Liver (tissue), 9 donors: ENCODE measurements around the gene TNP2. TPM values are rescaled to one million over a fixed set of nuclear protein-coding genes. Genes with fewer than 3 reads are reported as not detected.

ENCODE experiments used
- DNase-seq: peaks from one replicate; pipeline ENCODE4 v3.0.0-alpha.2; 2017; ENCODE audit warnings: low spot score
- H3K27ac ChIP-seq, 2 donors: one replicate each; pipeline ENCODE4 v1.7.0; 2013; ENCODE audit warnings: inconsistent platforms in 2 of 2, low read length in 2 of 2, control low read depth in 1 of 2, low read depth in 1 of 2, mild to moderate bottlenecking in 1 of 2
- H3K27me3 ChIP-seq, 4 donors: one replicate each; pipeline versions ENCODE4 v1.6.1 to v1.7.0; 2013; ENCODE audit warnings: low read length in 3 of 4, inconsistent platforms in 1 of 4, mild to moderate bottlenecking in 1 of 4, moderate library complexity in 1 of 4; ENCODE audit not compliant: control insufficient read depth in 4 of 4, insufficient read depth in 4 of 4
- H3K36me3 ChIP-seq, 4 donors: one replicate each; pipeline versions ENCODE4 v1.6.1 to v1.7.0; 2013; ENCODE audit warnings: low read length in 3 of 4, mild to moderate bottlenecking in 3 of 4, low read depth in 1 of 4, moderate library complexity in 1 of 4; ENCODE audit not compliant: control insufficient read depth in 4 of 4, insufficient read depth in 3 of 4
- H3K4me1 ChIP-seq, 4 donors: one replicate each; pipeline versions ENCODE4 v1.6.1 to v1.7.0; 2013; ENCODE audit warnings: low read length in 3 of 4, mild to moderate bottlenecking in 3 of 4, moderate library complexity in 1 of 4; ENCODE audit not compliant: control insufficient read depth in 4 of 4, insufficient read depth in 4 of 4
- H3K4me3 ChIP-seq, 3 donors: one replicate each; pipeline versions ENCODE4 v1.6.1 to v1.7.0; 2013; ENCODE audit warnings: low read length in 3 of 3, control low read depth in 1 of 3, low read depth in 1 of 3, mild to moderate bottlenecking in 1 of 3
- H3K9ac ChIP-seq, 2 donors: one replicate each; pipeline ENCODE4 v1.7.0; 2013; ENCODE audit warnings: low read length in 2 of 2, mild to moderate bottlenecking in 2 of 2, moderate library complexity in 2 of 2, control low read depth in 1 of 2, low read depth in 1 of 2
- H3K9me3 ChIP-seq, 4 donors: one replicate each; pipeline versions ENCODE4 v1.6.1 to v1.7.0; 2013; ENCODE audit warnings: low read length in 3 of 4; ENCODE audit not compliant: control insufficient read depth in 4 of 4
- EGR1 ChIP-seq, 2 donors: IDR thresholded peaks; 2 replicates each; pipeline ENCODE4 v1.6.1; 2016 to 2018; ENCODE audit warnings: antibody characterized with exemption in 2 of 2, low read depth in 2 of 2
- FOXA1 ChIP-seq: IDR thresholded peaks from 2 replicates; pipeline ENCODE4 v1.6.1; 2016; ENCODE audit warnings: antibody characterized with exemption
- GABPA ChIP-seq, 2 donors: IDR thresholded peaks in 1 of 2; conservative IDR thresholded peaks in 1 of 2; 2 replicates each; pipeline ENCODE4 v1.6.1; 2016; ENCODE audit warnings: antibody characterized with exemption in 2 of 2, mild to moderate bottlenecking in 1 of 2, moderate library complexity in 1 of 2
- HNF4A ChIP-seq, 2 donors: conservative IDR thresholded peaks; 2 replicates each; pipeline ENCODE4 v1.6.1; 2016; ENCODE audit warnings: antibody characterized with exemption in 2 of 2, mild to moderate bottlenecking in 2 of 2
- HNF4G ChIP-seq: IDR thresholded peaks from 2 replicates; pipeline ENCODE4 v1.6.1; 2016; ENCODE audit warnings: antibody characterized with exemption
- JUND ChIP-seq, 2 donors: IDR thresholded peaks; 2 replicates each; pipeline ENCODE4 v1.6.1; 2016; ENCODE audit warnings: antibody characterized with exemption in 2 of 2
- NR2F2 ChIP-seq: IDR thresholded peaks from 2 replicates; pipeline ENCODE4 v1.6.1; 2016; ENCODE audit warnings: antibody characterized with exemption
- RAD21 ChIP-seq, 2 donors: IDR thresholded peaks; 2 replicates each; pipeline ENCODE4 v1.6.1; 2016; ENCODE audit warnings: antibody characterized with exemption in 2 of 2, mild to moderate bottlenecking in 2 of 2
- RXRA ChIP-seq, 2 donors: IDR thresholded peaks; 2 replicates each; pipeline ENCODE4 v1.6.1; 2017 to 2018; ENCODE audit warnings: antibody characterized with exemption in 2 of 2, mild to moderate bottlenecking in 1 of 2
- SP1 ChIP-seq: IDR thresholded peaks from 2 replicates; pipeline ENCODE4 v1.6.1; 2018; ENCODE audit warnings: antibody characterized with exemption, mild to moderate bottlenecking
- TAF1 ChIP-seq: conservative IDR thresholded peaks from 2 replicates; pipeline ENCODE4 v1.6.1; 2016; ENCODE audit warnings: antibody characterized with exemption, mild to moderate bottlenecking
- YY1 ChIP-seq: IDR thresholded peaks from 2 replicates; pipeline ENCODE4 v1.6.1; 2016; ENCODE audit warnings: antibody characterized with exemption, mild to moderate bottlenecking
- WGBS: extraction: QIAGEN DNeasy Blood & Tissue Kit; methylation state at CpG from one replicate; pipeline ENCODE4 v1.1.7; 2013; 5-methylcytosine and 5-hydroxymethylcytosine counted together
- polyA plus RNA-seq, 2 donors: library from polyadenylated mRNA; stranded (reverse) in 1 of 2; unstranded in 1 of 2; fragments of 200-250 nt in 1 of 2; fragments of >200 nt in 1 of 2; fragmentation: Nextera tagmentation in 1 of 2; extraction: Ambion mirVana in 1 of 2; gene quantifications; one replicate each; pipeline versions ENCODE4 v1.2.1 to v1.2.3, GENCODE V29; 2013 to 2015
- total RNA-seq, 2 donors: library from RNA; depleted of rRNA; stranded (reverse); fragments of >200 nt; gene quantifications; one replicate each; pipeline ENCODE4 v1.2.3, GENCODE V29; 2014
- TF ChIP-seq, protein P1 (sequence below): IDR thresholded peaks from 2 replicates; pipeline ENCODE4 v1.6.1; 2016; ENCODE audit warnings: antibody characterized with exemption
- TF ChIP-seq, protein P2 (sequence below): IDR thresholded peaks from 2 replicates; pipeline ENCODE4 v1.6.1; 2016; ENCODE audit warnings: antibody characterized with exemption
- TF ChIP-seq, protein P3 (sequence below): IDR thresholded peaks from 2 replicates; pipeline ENCODE4 v1.6.1; 2016; ENCODE audit warnings: antibody characterized with exemption, mild to moderate bottlenecking
- TF ChIP-seq, protein P4 (sequence below): IDR thresholded peaks from 2 replicates; pipeline ENCODE4 v1.6.1; 2016; ENCODE audit warnings: antibody characterized with exemption
- TF ChIP-seq, protein P5 (sequence below): fragments of 150-350 bp; IDR thresholded peaks from 2 replicates; pipeline ENCODE4 v1.5.1; 2017; ENCODE audit warnings: improper control_type of control experiment, low read depth, low read length; ENCODE audit not compliant: missing input control
- donor health status: healthy.
- donor health status: healthy.
- donor health status: healthy.
- donor health status: healthy.
- donor health status: healthy.

The TNP2 gene
- total and polyA plus RNA-seq, 4 donors: not detected

DNA sequence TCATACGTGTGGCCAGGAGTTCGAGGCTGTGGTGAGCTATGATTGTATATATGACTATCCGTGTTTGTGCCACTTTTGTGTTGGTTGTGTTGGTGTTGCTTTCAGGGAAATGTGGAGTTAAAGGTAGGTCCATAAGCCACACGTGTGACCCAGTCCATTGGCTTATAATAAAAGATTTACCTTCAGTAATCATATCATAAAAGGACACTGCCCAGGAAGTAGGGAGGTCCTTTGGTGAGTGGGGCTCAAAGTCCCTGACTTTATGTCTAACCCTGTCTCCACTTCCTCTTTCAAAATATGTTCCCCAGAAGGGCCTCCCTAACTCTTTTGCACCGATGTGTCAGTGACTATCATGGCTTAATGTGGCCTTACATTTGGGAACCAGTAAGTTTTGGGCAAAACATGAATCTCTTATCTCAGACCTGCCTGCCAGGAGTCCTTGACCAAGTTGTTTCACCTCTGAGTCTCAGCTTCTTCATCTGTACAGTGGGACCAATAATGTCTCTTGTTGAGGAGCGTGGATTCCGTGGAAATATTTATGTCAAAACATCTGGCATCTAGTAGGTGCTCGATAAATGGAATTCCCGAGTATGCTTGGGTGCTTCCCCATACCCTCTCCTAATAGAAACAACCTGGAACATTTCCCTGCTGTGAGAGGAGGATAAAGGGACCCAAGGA, 4.8 kb downstream of the TNP2 start:
- no peak overlapping the region for H3K4me3 ChIP-seq
- no peak for DNase-seq
- H3K27me3 ChIP-seq: no peaks in the 10 kb centered on the region
- no peaks in the 10 kb centered on the region for H3K9me3 ChIP-seq
- no peak overlapping the region for H3K9ac ChIP-seq
- 85% methylated on average over 9 of the region's 9 CpGs for WGBS
- TF ChIP-seq SP1: no peak
- TF ChIP-seq, protein P1, sequence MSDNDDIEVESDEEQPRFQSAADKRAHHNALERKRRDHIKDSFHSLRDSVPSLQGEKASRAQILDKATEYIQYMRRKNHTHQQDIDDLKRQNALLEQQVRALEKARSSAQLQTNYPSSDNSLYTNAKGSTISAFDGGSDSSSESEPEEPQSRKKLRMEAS: no peak
- TF ChIP-seq, protein P2, sequence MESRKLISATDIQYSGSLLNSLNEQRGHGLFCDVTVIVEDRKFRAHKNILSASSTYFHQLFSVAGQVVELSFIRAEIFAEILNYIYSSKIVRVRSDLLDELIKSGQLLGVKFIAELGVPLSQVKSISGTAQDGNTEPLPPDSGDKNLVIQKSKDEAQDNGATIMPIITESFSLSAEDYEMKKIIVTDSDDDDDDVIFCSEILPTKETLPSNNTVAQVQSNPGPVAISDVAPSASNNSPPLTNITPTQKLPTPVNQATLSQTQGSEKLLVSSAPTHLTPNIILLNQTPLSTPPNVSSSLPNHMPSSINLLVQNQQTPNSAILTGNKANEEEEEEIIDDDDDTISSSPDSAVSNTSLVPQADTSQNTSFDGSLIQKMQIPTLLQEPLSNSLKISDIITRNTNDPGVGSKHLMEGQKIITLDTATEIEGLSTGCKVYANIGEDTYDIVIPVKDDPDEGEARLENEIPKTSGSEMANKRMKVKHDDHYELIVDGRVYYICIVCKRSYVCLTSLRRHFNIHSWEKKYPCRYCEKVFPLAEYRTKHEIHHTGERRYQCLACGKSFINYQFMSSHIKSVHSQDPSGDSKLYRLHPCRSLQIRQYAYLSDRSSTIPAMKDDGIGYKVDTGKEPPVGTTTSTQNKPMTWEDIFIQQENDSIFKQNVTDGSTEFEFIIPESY: no peak
- TF ChIP-seq, protein P3, sequence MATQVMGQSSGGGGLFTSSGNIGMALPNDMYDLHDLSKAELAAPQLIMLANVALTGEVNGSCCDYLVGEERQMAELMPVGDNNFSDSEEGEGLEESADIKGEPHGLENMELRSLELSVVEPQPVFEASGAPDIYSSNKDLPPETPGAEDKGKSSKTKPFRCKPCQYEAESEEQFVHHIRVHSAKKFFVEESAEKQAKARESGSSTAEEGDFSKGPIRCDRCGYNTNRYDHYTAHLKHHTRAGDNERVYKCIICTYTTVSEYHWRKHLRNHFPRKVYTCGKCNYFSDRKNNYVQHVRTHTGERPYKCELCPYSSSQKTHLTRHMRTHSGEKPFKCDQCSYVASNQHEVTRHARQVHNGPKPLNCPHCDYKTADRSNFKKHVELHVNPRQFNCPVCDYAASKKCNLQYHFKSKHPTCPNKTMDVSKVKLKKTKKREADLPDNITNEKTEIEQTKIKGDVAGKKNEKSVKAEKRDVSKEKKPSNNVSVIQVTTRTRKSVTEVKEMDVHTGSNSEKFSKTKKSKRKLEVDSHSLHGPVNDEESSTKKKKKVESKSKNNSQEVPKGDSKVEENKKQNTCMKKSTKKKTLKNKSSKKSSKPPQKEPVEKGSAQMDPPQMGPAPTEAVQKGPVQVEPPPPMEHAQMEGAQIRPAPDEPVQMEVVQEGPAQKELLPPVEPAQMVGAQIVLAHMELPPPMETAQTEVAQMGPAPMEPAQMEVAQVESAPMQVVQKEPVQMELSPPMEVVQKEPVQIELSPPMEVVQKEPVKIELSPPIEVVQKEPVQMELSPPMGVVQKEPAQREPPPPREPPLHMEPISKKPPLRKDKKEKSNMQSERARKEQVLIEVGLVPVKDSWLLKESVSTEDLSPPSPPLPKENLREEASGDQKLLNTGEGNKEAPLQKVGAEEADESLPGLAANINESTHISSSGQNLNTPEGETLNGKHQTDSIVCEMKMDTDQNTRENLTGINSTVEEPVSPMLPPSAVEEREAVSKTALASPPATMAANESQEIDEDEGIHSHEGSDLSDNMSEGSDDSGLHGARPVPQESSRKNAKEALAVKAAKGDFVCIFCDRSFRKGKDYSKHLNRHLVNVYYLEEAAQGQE: no peak
- TF ChIP-seq NR2F2: no peak
- no peak for TF ChIP-seq EGR1 (IDR thresholded peaks at IDR 0.05; ENCODE audit: low read depth in 2 of 2)
- no peak for TF ChIP-seq JUND (IDR thresholded peaks at IDR 0.05)
- TF ChIP-seq, protein P4, sequence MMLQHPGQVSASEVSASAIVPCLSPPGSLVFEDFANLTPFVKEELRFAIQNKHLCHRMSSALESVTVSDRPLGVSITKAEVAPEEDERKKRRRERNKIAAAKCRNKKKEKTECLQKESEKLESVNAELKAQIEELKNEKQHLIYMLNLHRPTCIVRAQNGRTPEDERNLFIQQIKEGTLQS: no peak
- TF ChIP-seq YY1: no peak
- no peak for TF ChIP-seq RXRA (IDR thresholded peaks at IDR 0.05)
- no peak for TF ChIP-seq FOXA1
- H3K4me1 ChIP-seq: peaks cover 0 to 5% (median 2%) of the 10 kb centered on the region in 4 donors
- no peaks in the 10 kb centered on the region for H3K36me3 ChIP-seq
- no peak overlapping the region for H3K27ac ChIP-seq

DNA sequence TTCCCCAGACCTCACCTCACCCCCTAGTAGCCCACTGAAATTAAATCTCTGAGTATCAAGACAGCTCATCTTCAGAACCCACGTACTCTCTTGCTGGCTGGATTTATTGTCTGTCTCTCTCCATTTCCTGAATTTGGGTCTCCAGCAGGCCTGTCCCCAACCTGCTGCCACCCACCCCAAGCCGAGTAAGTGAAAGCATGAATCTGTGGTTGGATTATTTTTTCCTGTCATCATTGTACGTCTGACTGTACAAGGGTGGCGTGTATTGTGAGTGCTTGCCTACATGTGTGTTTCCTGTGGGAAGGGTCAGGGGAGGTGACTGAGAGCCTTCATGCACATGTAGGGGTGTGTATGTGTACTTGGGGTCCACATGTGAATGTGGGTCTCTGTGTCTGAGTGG, 5.4 kb downstream of the TNP2 start:
- no peak overlapping the region for H3K9ac ChIP-seq
- 75% methylated on average over 4 of the region's 4 CpGs for WGBS
- H3K9me3 ChIP-seq: no peaks in the 10 kb centered on the region
- H3K4me1 ChIP-seq: peaks cover 0 to 11% (median 5%) of the 10 kb centered on the region in 4 donors
- DNase-seq: no peak
- no peak overlapping the region for H3K27ac ChIP-seq
- H3K36me3 ChIP-seq: no peaks in the 10 kb centered on the region
- no peaks in the 10 kb centered on the region for H3K27me3 ChIP-seq
- H3K4me3 ChIP-seq: no peak overlapping the region
- TF ChIP-seq, protein P4: no peak
- TF ChIP-seq EGR1 (IDR thresholded peaks at IDR 0.05; ENCODE audit: low read depth in 2 of 2) (no peak), SP1 (no peak), GABPA (IDR thresholded peaks at IDR 0.05 in 1 of 2, conservative IDR thresholded peaks at IDR 0.05 in 1 of 2) (no peak), HNF4G (no peak), TAF1 (no peak), HNF4A (conservative IDR thresholded peaks at IDR 0.05) (no peak), JUND (IDR thresholded peaks at IDR 0.05) (no peak), RXRA (IDR thresholded peaks at IDR 0.05) (no peak), RAD21 (IDR thresholded peaks at IDR 0.05) (no peak)
- TF ChIP-seq, protein P2: no peak
- TF ChIP-seq, protein P1: no peak
- TF ChIP-seq, protein P5, sequence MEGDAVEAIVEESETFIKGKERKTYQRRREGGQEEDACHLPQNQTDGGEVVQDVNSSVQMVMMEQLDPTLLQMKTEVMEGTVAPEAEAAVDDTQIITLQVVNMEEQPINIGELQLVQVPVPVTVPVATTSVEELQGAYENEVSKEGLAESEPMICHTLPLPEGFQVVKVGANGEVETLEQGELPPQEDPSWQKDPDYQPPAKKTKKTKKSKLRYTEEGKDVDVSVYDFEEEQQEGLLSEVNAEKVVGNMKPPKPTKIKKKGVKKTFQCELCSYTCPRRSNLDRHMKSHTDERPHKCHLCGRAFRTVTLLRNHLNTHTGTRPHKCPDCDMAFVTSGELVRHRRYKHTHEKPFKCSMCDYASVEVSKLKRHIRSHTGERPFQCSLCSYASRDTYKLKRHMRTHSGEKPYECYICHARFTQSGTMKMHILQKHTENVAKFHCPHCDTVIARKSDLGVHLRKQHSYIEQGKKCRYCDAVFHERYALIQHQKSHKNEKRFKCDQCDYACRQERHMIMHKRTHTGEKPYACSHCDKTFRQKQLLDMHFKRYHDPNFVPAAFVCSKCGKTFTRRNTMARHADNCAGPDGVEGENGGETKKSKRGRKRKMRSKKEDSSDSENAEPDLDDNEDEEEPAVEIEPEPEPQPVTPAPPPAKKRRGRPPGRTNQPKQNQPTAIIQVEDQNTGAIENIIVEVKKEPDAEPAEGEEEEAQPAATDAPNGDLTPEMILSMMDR: no peak
